HG03565 (cell line): ENCODE data around the gene ASMTL.
"Not testable (repeated sequence)": the region's sequence is repeated elsewhere in the genome, so short reads cannot be mapped to it uniquely, and the experiment has no call there.

ENCODE experiments used
- ATAC-seq: cut with Tn5 transposase; IDR thresholded peaks from one replicate; pipeline ENCODE4 v1.9.1; 2021; ENCODE audit warnings: mild to moderate bottlenecking, moderate library complexity; ENCODE audit not compliant: unreplicated experiment

Gene ASMTL, protein sequence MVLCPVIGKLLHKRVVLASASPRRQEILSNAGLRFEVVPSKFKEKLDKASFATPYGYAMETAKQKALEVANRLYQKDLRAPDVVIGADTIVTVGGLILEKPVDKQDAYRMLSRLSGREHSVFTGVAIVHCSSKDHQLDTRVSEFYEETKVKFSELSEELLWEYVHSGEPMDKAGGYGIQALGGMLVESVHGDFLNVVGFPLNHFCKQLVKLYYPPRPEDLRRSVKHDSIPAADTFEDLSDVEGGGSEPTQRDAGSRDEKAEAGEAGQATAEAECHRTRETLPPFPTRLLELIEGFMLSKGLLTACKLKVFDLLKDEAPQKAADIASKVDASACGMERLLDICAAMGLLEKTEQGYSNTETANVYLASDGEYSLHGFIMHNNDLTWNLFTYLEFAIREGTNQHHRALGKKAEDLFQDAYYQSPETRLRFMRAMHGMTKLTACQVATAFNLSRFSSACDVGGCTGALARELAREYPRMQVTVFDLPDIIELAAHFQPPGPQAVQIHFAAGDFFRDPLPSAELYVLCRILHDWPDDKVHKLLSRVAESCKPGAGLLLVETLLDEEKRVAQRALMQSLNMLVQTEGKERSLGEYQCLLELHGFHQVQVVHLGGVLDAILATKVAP

GRCh38 chrX:1452516-1453394 lies at the start of gene ASMTL:
Gene ASMTL (minus strand): TSS chrX:1452909. CDS start chrX:1452840, 69 bp downstream.
- peak; percentile 63 for ATAC-seq

DNA sequence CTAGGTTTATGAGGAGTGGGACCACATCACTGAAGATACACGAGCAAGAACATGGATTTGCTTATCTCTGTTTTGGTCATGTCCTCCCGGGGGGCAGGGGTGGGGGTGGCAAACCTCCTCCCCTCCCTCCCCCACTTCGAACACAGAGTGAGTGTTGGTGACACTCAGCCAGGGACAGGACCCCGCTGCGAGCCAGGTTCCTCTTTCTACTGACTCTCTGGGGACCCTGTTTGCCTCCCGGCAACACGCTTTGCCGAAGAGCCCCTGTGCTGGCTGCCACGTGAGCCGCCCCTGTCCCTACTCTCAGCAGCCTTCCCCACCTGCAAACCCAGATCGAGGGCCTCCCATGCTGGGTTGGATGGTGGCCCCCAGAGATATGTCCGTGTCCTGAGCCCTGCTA lies 49.5 kb upstream of the ASMTL start:
- peak; percentile 35 for ATAC-seq

DNA sequence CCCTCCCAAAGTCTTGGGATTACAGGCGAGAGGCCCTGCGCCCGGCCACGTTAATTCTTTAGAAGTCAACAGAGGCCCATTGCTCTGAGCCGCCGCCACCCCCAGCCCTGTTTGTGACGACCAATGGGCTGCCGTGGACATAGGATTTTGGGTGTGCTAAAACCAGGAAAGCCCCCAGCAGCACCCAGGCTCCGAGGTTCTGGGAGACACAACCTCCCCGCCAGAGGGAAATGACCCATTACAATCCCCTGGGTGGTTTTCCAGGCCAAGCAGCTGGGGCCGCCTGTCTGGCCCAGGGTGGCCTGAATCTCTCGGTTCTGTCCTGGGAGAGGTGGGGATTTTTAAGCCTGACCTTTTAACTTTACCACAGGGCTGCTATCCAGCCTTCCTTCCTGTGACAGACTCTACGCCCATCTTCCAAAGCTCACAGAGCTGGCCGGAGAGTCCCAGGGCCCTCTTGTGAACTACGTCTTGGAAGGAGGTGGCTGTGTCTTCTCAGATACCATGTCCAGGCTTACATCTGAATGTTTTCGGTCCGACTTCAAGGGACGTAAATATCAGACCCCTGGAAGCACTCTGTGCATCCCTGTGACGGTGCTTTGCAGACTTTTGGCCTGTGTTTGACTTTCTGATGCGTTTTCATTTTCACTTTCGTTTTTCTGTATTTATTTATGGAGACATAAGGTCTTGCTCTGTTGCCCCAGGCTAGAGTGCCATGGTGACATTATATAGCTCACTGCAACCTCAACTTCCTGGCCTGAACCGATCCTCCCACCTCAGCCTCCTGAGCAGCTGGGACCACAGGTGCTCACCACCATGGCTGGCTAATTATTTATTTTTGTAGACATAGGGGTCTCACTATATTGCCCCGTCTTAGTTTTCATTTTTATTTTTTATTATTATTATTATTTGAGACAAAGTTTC lies 48.3 kb upstream of the ASMTL start:
- ATAC-seq, result peak; percentile 56

GRCh38 chrX:1496076-1496475 lies 43.4 kb upstream of the ASMTL start:
- ATAC-seq, result no peak

GRCh38 chrX:1493877-1494510 lies 41.3 kb upstream of the ASMTL start:
- ATAC-seq, result peak; percentile 41

- ATAC-seq, result peak; percentile 3
Observed at GRCh38 chrX:1493412-1493811, 40.7 kb upstream of the ASMTL start.

DNA sequence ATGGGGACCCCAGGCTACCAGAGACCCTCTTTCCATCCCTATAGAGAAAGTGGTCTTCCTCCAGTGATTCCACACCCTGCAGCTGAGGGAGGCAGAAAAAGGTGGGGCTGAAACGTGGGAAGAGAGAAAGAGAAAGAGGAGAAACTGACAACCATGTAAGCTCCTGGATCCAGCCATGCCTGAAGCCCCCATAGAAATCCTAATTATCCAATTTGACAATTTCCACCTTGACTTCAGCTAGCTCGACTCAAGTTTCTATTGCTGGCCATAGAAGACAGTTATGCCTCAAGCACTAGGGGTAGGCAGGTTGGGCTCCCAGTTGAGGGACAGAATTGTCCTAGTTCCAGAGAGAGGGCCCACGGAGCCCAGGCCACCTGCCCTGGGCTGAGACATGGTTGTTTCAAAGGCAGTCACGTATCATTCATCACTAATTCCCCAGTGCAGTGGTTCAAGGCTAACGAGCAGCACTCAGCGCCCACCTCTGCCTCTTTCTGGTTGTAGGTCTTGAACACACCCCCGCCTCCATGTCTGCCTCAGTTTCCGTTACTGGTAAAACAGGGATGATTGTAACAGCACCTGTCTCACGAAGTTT lies 39.8 kb upstream of the ASMTL start:
- ATAC-seq, result no peak

DNA sequence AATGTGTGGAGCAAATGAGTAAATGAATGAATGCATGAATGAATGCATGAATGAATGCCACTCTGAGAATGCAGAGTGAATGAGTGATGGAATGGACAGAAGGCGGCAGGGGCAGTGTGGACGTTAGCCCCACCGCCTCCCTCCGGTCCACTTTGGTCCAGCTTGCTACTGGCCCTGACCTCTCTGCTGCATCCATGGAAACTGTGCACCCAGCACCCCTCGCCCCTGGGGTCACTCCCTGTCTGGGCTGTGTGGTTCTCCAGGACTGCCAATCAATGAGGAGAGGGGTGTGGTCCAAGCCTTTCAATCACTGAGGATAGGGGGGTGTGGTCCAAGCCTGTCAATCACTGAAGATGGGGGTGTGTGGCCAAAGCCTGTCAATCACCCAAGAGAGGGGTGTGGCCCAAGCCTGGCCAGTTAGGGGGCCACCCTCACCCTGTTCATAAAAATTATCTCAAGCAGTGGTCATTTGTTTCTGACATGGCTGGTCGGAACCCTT lies 39.2 kb upstream of the ASMTL start:
- peak; percentile 64 for ATAC-seq

DNA sequence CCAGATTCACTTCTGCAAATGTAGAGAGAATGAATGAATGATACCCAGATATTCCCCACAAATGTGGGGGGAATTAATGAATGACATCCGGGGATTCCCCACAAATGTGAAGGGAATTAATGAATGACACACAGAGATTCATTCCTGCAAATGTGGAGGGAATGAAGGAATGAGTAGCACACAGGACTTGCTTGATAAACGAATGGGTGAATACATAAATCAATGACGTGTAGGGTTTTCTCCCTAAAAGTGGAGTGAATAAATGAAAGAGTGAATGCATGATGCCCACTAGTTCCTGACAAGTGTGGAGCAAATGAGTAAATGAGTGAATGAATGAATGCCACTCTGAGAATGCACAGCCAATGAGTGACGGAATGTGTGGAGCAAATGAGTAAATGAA lies 38.5 kb upstream of the ASMTL start:
- ATAC-seq, result peak; percentile 2

DNA sequence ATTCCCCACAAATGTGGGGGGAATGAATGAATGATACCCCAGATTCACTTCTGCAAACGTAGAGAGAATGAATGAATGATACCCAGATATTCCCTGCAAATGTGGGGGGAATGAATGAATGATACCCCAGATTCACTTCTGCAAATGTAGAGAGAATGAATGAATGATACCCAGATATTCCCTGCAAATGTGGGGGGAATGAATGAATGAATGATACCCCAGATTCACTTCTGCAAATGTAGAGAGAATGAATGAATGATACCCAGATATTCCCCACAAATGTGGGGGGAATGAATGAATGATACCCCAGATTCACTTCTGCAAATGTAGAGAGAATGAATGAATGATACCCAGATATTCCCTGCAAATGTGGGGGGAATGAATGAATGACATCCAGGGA lies 38.0 kb upstream of the ASMTL start:
- not testable (repeated sequence) for ATAC-seq

GRCh38 chrX:1489354-1489753 lies 36.6 kb upstream of the ASMTL start:
- ATAC-seq, result not testable (repeated sequence)

GRCh38 chrX:1488745-1489144 lies 36.0 kb upstream of the ASMTL start:
- no peak for ATAC-seq

DNA sequence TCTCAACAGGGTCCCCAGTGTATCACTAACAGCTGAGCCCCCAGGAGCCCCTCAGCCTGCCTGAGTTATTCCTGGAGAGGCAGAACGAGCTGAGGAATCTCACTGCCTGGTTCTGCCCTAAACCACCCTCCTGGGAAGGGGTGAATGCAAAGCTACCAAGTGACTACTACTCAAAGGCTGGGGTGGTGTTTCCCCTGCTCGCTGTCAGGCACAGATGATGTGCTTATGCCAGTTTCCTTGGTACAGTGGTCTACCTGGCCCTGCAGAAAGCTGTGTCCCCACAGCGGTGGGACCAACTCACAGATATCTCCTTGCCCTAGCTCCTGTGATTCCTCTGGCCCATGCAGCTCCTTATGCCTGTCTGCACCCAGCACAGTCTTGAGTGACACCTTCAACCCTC lies 35.4 kb upstream of the ASMTL start:
- ATAC-seq, result no peak

GRCh38 chrX:1487401-1487800 lies 34.7 kb upstream of the ASMTL start:
- ATAC-seq, result no peak

DNA sequence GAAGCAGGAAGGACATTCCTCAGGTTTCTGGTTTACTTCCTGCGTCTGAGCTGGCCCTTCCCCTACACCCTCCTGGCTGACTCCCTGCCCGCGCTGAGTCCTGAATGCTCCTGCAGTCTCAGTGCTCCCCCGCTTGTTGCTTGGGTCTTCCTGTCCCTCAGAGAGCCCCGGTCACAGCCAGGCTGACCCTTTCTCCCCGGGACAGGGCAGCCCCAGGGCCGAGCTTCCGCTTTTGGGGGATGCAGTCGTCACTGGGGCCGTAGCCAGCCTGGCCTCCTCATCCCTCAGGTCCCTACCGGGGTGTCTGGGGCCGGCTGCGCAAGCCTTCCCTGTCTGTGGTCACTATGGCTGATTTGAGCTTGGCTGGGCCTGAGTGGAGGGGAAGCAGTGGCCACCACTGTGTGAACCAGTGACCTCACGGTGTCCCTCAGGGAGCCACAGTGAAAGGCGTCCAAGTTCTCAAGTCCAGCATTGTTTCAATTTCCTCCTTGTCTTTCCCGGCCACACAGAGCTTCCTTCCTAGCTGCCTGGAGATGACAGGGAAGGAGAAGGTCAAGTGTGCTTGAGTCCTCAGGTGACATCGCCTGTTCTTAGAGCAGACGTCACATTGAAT lies 34.1 kb upstream of the ASMTL start:
- ATAC-seq, result no peak

DNA sequence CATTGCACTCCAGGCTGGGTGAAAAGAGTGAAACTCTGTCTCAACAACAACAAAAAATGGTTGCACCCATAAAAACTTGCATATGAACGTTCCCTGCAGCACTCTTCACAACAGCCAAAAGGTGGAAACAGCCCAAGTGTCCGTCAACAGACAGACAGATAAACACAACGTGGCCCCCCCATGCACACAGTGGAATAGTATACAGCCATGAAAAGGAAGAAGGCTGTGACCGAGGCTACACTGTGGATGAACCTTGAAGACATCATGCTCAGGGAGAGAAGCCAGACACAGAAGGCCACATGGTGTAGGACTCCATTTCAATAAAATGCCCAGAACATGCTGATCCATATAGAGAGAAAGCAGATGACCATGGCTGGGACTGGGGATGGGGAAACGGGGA lies 33.5 kb upstream of the ASMTL start:
- ATAC-seq, result no peak

DNA sequence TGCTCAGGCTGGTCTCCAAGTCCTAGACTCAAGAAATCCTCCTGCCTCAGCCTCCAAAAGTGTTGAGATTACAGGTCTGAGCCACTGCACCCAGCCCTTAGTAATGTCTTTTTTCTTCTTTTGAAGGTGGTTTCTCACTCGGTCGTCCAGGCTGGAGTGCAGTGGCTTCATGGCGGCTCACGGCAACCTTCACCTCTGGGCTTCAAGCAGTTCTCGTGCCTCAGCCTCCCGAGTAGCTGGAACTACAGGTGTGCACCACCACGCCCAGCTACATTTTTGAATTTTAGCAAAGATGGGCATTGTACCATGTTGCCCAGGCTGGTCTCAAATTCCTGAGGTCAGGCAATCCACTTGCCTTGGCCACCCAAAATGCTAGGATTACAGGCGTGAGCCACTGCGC lies 32.3 kb upstream of the ASMTL start:
- ATAC-seq, result no peak

- no peak for ATAC-seq
Observed at GRCh38 chrX:1484638-1485019, 31.9 kb upstream of the ASMTL start.
